Stimulated activated CD8-positive, alpha-beta memory T cell treated with anti-CD3 and anti-CD28 coated beads, Interleukin-15, amount 100 ng/mL, for 48 hours (primary cell): ENCODE measurements around the gene ABCG4.
"Not testable (repeated sequence)": the region's sequence is repeated elsewhere in the genome, so short reads cannot be mapped to it uniquely, and the experiment has no call there.

Experiments
- DNase-seq, 2 donors: peaks; one replicate each; pipeline ENCODE4 v3.0.0-alpha.2; 2020; ENCODE audit warnings: low read depth in 2 of 2

ABCG4 gene

GRCh38 chr11:119181677-119182412 lies 33.0 kb downstream of the ABCG4 start:
- no peak for DNase-seq

DNA sequence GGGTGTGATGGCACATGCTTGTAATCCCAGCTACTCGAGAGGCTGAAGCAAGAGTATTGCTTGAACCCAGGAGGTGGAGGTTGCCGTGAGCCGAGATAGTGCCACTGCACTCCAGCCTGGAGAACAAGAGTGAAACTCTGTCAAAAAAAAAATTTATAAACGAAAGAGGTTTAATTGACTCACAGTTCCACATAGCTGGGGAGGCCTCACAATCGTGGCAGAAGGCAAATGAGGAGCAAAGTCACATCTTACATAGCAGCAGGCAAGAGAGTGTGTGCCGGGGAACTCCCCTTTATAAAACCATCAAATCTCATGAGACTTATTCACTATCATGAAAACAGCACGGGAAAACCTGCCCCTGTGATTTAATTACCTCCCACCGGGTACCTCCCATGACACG lies 35.5 kb downstream of the ABCG4 start:
- not testable (repeated sequence) for DNase-seq

DNA sequence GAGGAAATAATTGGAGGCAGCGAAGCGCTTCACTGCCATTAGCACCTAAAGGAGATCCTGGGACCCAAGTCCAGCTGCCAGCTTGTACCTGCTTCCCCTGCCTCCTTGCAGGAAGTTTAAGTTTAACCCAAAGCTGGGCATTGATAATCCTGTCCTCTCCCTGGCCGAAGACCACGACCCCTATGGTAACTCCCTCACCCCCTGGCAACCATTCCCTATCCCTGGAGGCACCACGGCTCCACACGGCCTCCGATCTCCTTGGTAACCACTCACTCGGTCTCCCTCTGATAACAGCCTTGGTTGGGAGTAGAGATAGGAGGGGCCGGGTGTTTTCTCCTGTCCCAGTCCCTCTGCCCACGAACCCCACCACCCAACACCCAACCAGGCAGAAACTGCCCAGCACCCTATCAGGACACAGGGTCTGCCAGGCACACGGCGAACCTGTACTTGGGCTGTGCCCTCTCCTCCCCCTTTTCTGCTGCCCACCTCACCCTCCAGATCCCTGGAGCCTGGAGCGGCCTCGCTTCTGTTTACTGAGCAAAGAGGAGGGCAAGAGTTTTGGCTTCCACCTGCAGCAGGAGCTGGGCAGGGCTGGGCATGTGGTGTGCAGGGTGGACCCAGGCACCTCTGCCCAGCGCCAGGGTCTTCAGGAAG lies 37.3 kb downstream of the ABCG4 start:
- DNase-seq = no peak

GRCh38 chr11:119187123-119187892 lies 38.5 kb downstream of the ABCG4 start:
- no peak for DNase-seq

GRCh38 chr11:119188067-119188466 lies 39.2 kb downstream of the ABCG4 start:
- DNase-seq = no peak

- no peak for DNase-seq
Observed at GRCh38 chr11:119188887-119189286, 40.0 kb downstream of the ABCG4 start.

GRCh38 chr11:119189393-119189792 lies 40.5 kb downstream of the ABCG4 start:
- DNase-seq = no peak

- no peak for DNase-seq
Observed at GRCh38 chr11:119190531-119190930, 41.7 kb downstream of the ABCG4 start.

DNA sequence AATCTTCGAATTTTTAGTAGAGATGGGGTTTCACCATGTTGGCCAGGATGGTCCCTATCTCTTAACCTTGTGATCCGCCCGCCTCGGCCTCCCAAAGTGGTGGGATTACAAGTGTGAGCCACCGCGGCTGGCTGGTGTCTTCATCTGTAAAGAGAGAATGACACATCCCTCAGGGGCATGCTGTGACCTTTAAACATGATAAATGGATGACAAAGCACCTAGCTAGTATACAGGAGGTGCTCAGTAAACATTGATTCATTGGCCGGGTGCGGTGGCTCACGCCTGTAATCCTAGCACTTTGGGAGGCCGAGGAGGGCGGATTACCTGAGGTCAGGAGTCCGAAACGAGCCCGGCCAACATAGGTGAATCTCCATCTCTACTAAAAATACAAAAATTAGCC lies 42.4 kb downstream of the ABCG4 start:
- DNase-seq = not testable (repeated sequence)

DNA sequence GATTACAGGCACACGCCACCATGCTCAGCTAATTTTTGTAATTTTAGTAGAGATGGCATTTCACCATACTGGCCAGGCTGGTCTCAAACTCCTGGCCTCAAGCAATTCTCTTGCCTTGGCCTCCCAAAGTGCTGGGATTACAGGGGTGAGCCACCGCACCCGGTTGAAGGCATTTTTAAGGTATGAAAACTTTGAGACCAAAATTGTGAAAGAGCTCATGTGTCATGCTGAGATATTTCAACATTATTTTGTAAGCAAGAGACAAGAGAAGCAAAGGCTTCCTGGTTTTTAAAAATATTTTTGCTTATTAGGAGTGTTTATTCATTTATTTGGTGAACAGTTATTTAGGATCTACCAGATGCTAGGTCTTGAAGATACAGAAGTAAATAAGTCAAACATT lies 43.3 kb downstream of the ABCG4 start:
- no peak for DNase-seq

- no peak for DNase-seq
Observed at GRCh38 chr11:119193001-119193400, 44.1 kb downstream of the ABCG4 start.

GRCh38 chr11:119193626-119194025 lies 44.8 kb downstream of the ABCG4 start:
- no peak for DNase-seq

DNA sequence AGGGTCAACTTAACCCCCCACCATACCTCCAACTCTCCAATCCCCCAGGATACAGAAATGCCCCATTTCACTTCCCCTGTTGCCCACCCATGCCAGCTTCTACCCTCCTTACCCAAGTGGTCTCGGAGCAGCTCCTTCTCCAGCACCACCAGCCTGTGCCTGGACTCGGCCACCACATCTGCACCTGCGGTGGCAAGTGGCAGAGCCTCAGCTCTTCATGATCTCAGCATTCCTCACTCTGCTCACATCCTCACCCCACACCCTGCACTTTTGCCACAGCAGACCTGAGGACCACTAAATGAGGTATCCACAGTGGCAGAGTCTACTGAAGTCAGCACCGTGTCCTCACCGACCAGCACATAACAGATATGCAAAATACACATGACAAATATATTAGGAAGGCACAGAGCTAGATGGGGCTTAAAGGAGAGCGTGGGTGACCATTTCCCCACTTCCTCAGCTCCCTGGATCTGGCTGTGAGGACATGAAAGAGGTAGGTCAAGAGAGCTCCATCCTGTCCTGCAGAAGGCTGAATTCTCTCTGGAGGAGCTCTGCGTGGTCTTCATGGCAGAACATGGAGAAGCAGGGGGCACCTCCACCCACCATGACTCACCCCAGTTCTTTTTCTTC lies 46.1 kb downstream of the ABCG4 start:
- DNase-seq = no peak

DNA sequence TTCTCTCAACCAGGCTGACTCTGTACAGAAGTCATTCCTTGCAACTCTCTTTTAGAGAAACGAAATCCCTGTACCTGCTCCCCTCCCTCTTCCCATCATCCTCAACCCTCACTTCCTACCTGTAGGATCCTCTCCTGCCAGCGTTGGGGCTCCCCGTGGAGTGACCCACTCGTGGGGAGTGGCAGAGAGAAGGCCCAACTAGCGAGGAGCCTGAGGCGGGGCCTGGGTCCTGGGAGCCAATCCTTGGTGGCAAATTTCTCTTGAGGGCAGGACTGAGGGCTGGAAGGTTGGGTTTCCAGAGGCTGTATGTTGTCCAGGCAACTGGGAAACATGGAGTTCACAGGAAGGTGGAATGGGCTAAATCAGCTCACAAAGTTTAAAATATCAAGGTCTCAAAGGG lies 46.8 kb downstream of the ABCG4 start:
- no peak for DNase-seq

DNA sequence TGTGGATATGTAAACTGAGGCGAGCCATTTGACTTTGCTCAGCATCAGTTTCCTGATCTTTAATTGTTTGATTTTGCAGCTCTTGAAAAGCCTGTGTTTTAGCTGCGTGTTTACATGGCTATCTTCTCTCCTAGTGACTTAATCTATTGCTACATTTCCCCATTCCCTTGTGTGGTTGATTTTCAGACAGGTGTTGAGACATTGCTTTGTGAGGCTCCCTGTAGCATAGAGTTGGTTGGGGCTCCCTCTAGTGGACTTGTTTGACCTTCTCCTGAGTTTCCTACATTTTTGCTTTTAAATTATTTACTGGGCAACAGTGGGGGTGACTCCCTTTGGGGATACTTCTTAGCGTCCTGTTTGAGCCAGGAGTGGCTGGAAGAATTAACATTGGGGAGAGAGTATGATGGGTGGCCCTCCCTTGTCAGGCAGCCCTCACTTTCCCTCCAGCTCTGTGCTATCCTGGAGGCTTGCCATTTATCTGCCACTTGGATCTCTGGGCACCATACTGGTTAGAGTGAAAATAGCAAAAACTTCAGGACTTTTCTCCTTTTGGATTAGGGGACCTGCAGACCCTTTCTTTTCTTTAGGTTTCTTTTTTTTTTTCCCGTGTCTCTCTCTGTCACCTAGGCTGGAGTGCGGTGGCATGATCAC lies 48.1 kb downstream of the ABCG4 start:
- DNase-seq = peak; percentile 15 to 22

GRCh38 chr11:119198925-119199324 lies 50.1 kb downstream of the ABCG4 start:
- DNase-seq = no peak

DNA sequence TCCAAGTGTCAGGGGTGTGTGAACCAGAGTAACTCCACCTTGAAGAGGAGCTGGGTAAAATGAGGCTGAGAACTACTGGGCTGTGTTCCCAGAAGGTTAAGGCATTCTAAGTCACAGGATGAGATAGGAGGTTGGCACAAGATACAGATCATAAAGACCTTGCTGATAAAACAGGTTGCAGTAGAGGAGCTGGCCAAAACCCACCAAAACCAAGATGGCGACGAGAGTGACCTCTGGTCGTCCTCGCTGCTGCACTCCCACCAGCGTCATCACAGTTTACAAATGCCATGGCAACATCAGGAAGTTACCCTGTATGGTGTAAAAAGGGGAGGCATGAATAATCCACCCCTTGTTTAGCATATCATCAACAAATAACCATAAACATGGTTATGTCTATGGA lies 52.4 kb downstream of the ABCG4 start:
- DNase-seq = not testable (repeated sequence)

GRCh38 chr11:119202554-119202953 lies 53.7 kb downstream of the ABCG4 start:
- DNase-seq = no peak

DNA sequence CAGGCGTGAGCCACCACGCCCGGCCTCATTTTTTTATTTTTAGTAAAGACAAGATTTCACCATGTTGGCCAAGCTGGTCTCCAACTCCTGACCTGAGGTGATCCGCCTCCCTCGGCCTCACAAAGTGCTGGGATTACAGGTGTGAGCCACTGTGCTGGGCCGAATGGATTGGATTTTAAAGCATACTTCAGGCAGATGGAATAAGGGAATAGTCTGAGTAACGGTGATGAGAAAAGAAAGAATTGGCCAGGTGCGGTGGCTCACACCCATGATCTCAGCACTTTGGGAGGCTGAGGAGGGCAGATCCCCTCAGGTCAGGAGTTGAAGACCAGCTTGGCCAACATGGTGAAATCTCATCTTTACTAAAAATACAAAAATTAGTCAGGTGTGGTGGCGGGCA lies 55.2 kb downstream of the ABCG4 start:
- no peak for DNase-seq

- no peak for DNase-seq
Observed at GRCh38 chr11:119205080-119205479, 56.2 kb downstream of the ABCG4 start.

GRCh38 chr11:119205574-119206510 lies 57.0 kb downstream of the ABCG4 start, which contains the start of gene CBL:
CBL (plus strand) TSS chr11:119206339; CDS start chr11:119206418, 79 bp downstream.
- DNase-seq = peak; percentile 88 to 89
